ENCODE measurements around the gene FHIT. TPM values are rescaled to one million over a fixed set of nuclear protein-coding genes. Genes with fewer than 3 reads are reported as not detected.

Gene FHIT
- total and polyA plus RNA-seq, 8 donors, result 1.8 to 10.6 (median 7.1) TPM

DNA sequence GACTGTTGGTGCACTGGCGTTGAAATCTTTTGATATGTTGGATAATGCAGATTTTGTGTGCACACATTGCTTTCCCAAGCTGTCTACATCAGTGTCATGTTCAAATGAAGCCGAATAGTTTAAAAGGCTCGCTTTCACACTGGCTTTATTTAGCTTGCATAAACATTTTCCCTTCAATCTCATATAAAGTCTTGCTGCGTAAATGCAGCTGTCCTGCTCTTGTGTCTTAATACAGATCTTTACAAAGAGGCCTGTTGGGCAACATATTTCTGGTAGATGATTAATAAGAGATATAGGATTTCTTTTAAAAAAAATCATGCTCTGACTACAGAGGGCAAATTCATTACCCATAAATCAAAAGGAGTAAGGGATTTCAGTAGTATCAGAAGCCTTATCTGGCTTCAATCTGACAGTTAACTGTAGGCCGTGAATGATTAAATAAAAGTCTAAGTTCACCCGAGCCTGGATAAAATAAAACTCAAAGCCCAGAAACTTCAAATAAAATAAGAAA is 937.2 kb downstream of the FHIT start:
- Histone ChIP-seq H3K27ac (no peak overlapping the region), H3K27me3 (no peaks in the 10 kb centered on the region), H3K4me1 (peaks cover 0 to 5% (median 0%) of the 10 kb centered on the region in 4 donors), H3K9me3 (no peaks in the 10 kb centered on the region), H3K36me3 (no peaks in the 10 kb centered on the region), H3K4me3 (no peak overlapping the region)
- TF ChIP-seq POLR2A (IDR thresholded peaks at IDR 0.05) (no peak), POLR2AphosphoS5 (IDR thresholded peaks at IDR 0.05) (no peak), EP300 (IDR thresholded peaks at IDR 0.05) (no peak), CTCF (IDR thresholded peaks at IDR 0.05) (no peak)
- WGBS, 5 donors, result 35 to 51% (median 48%) methylated on average over 6 of the region's 6 CpGs
- peak in 1 of 2 donors; percentile 34 for DNase-seq
- intact Hi-C loops (cut with DNase I; ENCODE audit: low total_unique reads), result no loop called here

GRCh38 chr3:60313231-60313798 is 937.9 kb downstream of the FHIT start:
- no peak for TF ChIP-seq EP300 (IDR thresholded peaks at IDR 0.05)
- WGBS, 5 donors, result 52 to 66% (median 57%) methylated on average over 4 of the region's 4 CpGs
- Histone ChIP-seq H3K9me3 (no peaks in the 10 kb centered on the region), H3K36me3 (no peaks in the 10 kb centered on the region), H3K4me3 (no peak overlapping the region), H3K27ac (no peak overlapping the region), H3K4me1 (peaks cover 0 to 5% (median 0%) of the 10 kb centered on the region in 4 donors), H3K27me3 (no peaks in the 10 kb centered on the region)
- intact Hi-C loops (cut with DNase I; ENCODE audit: low total_unique reads), result no loop called here
- DNase-seq, result no peak

DNA sequence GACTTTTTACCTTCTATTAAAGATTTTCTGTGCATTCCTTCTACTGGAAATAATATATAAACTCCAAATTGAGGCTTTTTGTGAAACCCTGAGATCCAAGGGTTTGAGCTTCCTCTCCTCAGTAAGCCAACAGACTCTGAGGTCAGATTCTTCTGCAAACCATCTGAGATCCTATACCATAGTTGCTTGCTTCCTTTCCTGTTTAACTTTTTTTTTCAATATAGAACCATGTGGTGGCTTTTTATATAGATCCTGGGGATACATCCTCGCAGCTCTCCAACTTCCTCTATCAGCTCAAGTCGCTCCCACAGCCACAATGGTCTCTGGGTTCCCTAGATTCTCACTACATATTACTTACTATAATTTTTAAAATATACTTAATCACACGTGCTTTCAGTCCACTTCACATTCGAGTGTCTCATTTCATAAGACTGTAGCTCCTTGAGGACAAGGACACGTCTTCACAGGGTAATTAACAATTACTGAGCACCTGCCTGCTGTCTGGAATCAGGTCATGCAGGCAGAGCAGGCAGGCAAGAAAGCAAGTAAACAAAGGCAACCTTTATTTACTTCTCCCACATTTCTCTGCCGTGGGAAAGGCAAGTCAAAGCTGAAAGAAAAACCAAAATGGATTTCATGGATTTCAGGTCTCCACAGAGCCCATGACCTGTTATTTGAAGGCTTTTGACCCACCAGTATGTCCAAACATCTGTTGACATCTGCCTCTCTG is 941.5 kb downstream of the FHIT start:
- no peak for DNase-seq
- no peak for TF ChIP-seq EP300 (IDR thresholded peaks at IDR 0.05)
- TF ChIP-seq POLR2A (IDR thresholded peaks at IDR 0.05), result no peak
- TF ChIP-seq POLR2AphosphoS5 (IDR thresholded peaks at IDR 0.05), result no peak
- no peak for TF ChIP-seq CTCF (IDR thresholded peaks at IDR 0.05)
- H3K4me3 ChIP-seq, result no peak overlapping the region
- H3K4me1 ChIP-seq, result no peaks in the 10 kb centered on the region
- H3K9me3 ChIP-seq, result no peaks in the 10 kb centered on the region
- no peaks in the 10 kb centered on the region for H3K36me3 ChIP-seq
- WGBS, 5 donors, result 59 to 68% (median 64%) methylated on average over 6 of the region's 6 CpGs
- H3K27ac ChIP-seq, result no peak overlapping the region
- H3K27me3 ChIP-seq, result no peaks in the 10 kb centered on the region
- intact Hi-C loops (cut with DNase I; ENCODE audit: low total_unique reads), result no loop called here

GRCh38 chr3:60308808-60309207 is 942.4 kb downstream of the FHIT start:
- no peak overlapping the region for H3K4me3 ChIP-seq
- H3K27ac ChIP-seq, result no peak overlapping the region
- H3K36me3 ChIP-seq, result no peaks in the 10 kb centered on the region
- intact Hi-C loops (cut with DNase I; ENCODE audit: low total_unique reads), result no loop called here
- DNase-seq, result peak in 1 of 2 donors; percentile 23
- no peaks in the 10 kb centered on the region for H3K4me1 ChIP-seq
- 56 to 77% (median 72%) methylated on average over 3 of the region's 3 CpGs for WGBS, 5 donors
- no peaks in the 10 kb centered on the region for H3K27me3 ChIP-seq
- TF ChIP-seq POLR2A (IDR thresholded peaks at IDR 0.05) (no peak), POLR2AphosphoS5 (IDR thresholded peaks at IDR 0.05) (no peak), EP300 (IDR thresholded peaks at IDR 0.05) (no peak), CTCF (IDR thresholded peaks at IDR 0.05) (no peak)
- no peaks in the 10 kb centered on the region for H3K9me3 ChIP-seq
